AG09319 (cell line): Measurements from ENCODE around the gene RBM45.

ENCODE experiments used
- DNase-seq: peaks from one replicate; pipeline ENCODE4 v3.0.0-alpha.2; 2010; ENCODE audit warnings: low read depth; ENCODE audit errors: extremely low read depth
- CTCF ChIP-seq: IDR thresholded peaks from 2 replicates; pipeline ENCODE4 v1.5.1; 2011; ENCODE audit warnings: low read depth, mild to moderate bottlenecking, inconsistent platforms, low read length, moderate library complexity

The RBM45 gene

GRCh38 chr2:178112202-178113152 is at the start of gene RBM45:
Gene RBM45 (plus strand): TSS chr2:178112437. CDS start chr2:178112547, 110 bp downstream.
- TF ChIP-seq CTCF, result peak; percentile 99
- DNase-seq, result peak; percentile 87

- TF ChIP-seq CTCF, result no peak
- DNase-seq, result no peak
These were observed 45.9 kb upstream of the RBM45 start for GRCh38 chr2:178066324-178066723.

- DNase-seq, result no peak
- TF ChIP-seq CTCF, result no peak
These were observed 45.2 kb upstream of the RBM45 start for GRCh38 chr2:178066890-178067669.

GRCh38 chr2:178068823-178069454 is 43.3 kb upstream of the RBM45 start:
- no peak for TF ChIP-seq CTCF
- DNase-seq, result no peak

GRCh38 chr2:178069551-178069950 is 42.7 kb upstream of the RBM45 start:
- no peak for DNase-seq
- TF ChIP-seq CTCF, result no peak

- no peak for DNase-seq
- TF ChIP-seq CTCF, result no peak
These were observed 41.4 kb upstream of the RBM45 start for GRCh38 chr2:178070824-178071223.

- TF ChIP-seq CTCF, result no peak
- DNase-seq, result no peak
These were observed 40.2 kb upstream of the RBM45 start for GRCh38 chr2:178072000-178072382.
